Measurements from ENCODE around the gene MED12L. TPM values are rescaled to one million over a fixed set of nuclear protein-coding genes. Genes with fewer than 3 reads are reported as not detected.
"Not testable (repeated sequence)": the region's sequence is repeated elsewhere in the genome, so short reads cannot be mapped to it uniquely, and the experiment has no call there.

Gene MED12L
- total RNA-seq, 1 donor from 2014 or later: 0.48 TPM

DNA sequence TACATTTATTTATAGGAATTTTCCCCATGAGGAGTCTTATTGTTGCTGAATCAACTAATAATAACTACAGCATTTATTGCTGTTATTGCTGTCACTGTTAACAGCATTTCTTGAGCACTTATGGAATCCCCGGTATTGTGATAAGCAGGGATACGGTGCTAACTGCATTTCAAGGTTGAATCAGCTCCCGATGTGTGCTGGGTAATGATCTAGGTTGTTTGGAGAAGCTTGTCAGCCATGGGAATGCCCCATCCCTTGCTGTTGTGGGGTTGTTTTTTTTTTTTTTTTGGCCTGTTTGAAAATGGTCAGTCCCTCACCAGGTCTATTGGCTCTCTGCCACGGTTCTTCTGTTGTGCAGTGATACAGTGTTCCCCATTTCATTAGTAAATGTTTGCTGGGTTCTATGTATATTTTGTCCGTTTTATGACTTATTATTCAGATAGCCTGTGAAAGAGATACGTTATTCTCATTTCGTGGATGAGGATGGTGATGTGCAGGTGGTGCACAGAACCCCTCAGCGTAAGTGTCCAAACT lies 48.5 kb downstream of the MED12L start:
- DNase-seq (ENCODE audit: low spot score): no peak

DNA sequence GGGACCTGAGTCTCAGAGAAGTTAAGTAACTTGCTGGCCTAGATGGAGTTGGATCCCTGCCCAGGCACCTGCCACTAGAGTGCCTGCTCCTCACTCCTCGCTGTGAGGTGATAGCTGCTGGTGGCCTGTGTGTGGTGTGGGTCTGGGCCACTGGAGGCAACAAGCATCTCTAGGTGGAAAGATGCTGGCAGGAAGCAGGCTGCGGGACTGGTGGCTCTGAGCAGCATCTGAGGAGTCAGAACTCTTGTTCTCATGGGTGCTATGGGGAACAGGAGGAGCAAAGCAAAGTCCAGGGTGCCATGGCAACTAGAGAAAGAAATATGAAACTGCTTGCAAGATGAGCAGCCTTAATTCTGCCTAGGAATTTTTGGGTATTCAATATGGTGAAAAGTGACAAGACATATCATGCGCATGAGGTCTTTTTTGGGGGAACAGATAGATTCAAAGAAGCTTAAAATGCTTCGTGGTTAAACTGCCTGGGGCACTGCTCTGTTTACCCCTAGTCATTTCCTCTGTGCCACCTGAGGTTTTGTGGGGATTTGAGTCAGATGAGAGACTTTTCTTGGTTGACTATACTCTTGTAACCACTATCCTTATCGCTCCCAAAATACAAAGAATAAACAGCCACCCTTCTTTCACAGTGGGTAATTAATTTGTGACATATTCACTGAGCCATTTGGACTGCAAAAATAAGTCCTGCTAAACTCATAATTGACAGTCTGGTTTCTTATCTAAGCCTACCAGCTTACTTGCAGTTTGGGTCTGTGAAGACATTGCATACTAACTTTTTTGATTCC lies 50.3 kb downstream of the MED12L start:
- no peak for DNase-seq (ENCODE audit: low spot score)

DNA sequence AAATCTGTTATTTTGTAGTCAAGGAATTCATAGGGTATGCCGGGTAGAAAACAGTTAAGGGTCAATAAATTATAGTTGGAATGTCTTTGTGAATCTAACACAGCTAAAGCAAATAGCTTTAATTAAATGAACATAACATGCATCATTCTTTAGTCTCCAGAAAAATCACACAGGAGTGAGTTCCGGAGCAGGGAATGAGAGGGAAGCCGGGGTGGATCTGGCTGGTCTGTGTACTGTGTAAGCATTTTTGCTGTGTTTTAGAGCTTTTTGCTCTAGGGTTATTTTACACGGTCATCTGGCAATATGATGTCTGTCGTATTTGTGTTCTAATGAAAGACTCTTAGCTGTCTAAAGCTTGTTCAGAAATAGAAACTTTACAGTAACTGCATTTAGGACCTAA lies 57.5 kb downstream of the MED12L start:
- DNase-seq (ENCODE audit: low spot score): no peak

DNA sequence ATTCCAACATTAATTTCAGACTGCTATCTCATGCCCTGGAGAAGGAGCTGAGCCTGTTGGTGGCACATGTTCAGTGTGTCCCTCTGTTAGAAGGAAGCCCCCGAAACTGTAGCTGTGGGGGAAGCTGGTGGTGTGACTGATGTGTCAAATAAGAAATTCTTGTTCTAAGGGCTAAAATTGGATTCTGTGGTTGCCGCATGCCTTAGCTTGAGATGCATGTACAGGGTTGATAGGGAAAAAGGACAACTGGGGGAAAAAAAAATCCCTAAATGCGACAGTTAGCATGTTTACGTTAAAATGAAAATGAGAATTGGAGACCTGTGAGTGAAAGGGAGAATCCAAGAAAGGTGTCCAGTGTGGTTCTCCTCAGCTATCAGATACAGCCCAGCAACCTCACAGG lies 58.6 kb downstream of the MED12L start:
- no peak for DNase-seq (ENCODE audit: low spot score)

DNA sequence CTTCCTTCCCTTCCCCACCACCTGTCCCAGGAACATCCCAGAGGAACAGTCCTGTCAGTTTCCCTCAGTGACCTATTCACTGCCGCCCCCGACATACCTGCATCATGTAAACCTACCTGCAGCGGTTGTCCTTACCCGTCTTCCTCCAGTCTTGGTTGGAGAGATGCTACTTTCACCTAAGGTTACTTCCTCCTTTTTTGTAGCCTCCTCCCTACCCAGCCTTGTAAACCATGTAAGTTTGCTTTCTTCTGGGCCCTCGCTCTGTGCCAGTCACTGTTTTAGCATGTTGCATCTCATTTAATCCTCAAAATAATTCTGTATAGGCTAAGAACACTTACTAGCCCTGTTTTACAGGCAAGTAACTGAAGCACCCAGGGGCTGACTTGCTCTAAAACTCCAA lies 59.3 kb downstream of the MED12L start:
- no peak for DNase-seq (ENCODE audit: low spot score)

DNA sequence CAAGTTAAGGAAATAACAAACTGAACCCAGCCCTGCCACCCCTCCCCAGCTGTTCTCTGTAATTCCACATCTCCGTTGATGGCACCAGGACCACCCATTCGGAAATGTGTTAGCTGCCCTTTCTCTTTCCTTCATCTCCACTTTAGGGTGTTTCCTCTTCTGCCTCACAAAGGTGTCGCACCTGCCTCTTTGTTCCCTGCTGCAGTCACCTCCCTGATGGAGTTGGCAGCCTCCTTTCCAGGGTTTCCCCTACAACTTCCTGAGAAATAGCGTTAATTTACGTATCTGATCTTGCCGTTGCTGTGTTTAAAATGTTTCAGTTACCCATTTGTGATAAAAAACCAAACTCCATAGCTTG lies 60.2 kb downstream of the MED12L start:
- no peak for DNase-seq (ENCODE audit: low spot score)

DNA sequence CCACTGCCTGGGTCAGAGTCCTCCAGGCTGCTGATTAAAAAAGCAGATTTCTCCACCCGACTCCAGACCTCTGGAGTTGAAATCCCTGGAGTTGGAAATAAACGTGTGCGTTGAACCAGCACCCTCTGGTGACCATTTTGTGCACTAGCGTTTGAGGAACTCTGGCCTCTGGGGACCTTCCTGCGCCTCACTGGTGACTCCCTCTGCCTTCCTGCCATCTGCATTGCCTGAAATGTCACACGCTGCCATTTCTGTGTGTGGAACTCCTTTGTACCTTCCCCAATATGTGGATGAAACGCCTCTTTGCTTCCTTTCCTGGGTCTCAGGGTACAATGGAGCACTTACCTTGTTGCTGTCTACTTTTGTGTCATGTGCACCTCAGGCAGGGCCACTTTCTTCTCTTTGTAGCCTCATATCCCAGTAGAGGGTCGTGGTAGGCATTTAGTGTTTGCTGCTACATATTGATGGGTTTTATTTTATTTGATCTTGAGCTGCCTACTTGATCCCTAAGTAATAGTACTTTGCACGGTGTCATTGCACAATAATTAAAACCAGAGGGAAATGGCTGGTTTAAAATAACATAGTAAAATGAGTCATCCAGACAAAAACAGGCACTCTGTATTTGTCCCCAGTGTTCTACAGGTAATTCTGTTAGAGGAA lies 60.7 kb downstream of the MED12L start:
- DNase-seq (ENCODE audit: low spot score): no peak

DNA sequence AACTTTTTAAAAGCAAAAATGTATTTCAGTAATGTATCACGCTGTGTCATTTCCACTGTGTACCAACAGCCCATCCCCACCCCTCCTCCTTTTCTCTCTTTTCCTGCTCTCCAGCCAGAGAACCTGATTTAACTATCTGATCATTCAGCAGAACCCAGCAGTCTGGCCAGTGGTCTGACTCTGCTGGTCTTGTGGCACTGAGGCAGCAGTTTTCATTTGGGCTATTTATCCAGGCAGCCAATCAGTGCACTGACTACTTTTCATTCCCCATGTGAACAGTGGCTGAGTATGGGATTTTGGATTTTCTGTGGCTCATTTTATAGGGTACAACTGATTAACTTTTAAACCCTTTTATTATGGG lies 61.2 kb downstream of the MED12L start:
- DNase-seq (ENCODE audit: low spot score): no peak

DNA sequence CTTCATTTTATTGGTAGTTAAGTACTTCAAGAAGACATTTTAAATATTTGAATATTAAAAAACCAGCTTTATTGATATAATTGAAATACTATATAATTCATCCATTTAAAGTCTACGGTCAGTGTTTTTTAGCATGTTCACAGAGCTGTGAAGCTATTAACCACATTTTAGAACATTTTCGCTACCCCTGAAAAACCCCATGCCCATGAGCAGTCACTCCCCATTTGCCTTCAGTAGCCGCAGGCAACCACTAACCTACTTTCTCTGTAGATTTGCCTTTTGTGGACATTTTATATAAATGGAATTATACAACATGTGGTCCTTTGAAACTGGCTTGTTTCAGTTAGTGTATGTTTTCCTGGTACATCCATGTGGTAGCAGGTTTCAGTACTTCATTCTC lies 61.8 kb downstream of the MED12L start:
- DNase-seq (ENCODE audit: low spot score): no peak

DNA sequence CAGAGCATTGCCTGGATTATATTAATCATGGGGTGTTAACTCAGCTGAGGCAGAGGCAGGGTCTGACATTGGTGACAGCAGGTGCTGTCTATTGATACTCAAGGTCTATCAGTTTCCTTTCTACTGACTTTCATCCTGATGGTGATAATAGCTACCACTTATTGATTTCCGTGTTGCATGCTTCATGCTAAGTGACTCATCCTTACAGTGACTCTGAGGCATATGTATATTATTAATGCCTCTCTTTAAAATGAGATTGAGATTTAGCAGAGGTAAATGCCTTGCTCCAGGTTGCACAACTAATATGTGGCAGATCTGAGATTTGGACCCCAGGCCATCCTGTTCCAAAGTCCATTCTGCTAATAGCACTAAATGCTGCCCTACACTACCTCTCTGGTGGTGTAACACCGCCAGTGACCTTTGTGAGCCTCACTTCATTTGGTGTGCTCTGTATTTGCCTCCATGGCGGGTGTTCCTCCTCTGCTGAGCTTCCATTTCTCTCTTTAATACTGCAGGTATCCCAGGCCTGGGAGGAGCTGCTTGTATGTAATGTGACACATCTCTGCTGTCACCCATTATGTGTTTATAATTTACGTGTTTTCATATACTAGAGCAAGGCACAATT lies 67.1 kb downstream of the MED12L start:
- DNase-seq (ENCODE audit: low spot score): no peak

DNA sequence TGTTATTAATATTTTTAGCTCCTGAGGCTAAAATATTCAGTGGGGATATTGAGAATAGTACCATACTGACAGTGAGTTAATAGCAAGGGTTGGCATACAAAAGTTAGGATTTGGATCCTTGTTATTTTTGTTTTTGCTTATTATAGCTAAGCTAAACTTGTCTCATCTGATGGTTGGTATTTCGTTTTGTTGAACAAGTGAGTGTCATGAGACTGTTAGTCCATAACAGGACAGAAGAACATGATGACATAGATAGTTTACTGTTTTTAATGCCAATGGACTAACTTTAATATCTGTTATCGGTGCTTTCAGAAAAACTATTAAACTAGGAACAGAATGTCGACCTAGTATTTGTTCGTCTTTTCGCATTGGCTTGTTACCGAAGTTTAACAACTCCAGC lies 69.1 kb downstream of the MED12L start:
- DNase-seq (ENCODE audit: low spot score): no peak

DNA sequence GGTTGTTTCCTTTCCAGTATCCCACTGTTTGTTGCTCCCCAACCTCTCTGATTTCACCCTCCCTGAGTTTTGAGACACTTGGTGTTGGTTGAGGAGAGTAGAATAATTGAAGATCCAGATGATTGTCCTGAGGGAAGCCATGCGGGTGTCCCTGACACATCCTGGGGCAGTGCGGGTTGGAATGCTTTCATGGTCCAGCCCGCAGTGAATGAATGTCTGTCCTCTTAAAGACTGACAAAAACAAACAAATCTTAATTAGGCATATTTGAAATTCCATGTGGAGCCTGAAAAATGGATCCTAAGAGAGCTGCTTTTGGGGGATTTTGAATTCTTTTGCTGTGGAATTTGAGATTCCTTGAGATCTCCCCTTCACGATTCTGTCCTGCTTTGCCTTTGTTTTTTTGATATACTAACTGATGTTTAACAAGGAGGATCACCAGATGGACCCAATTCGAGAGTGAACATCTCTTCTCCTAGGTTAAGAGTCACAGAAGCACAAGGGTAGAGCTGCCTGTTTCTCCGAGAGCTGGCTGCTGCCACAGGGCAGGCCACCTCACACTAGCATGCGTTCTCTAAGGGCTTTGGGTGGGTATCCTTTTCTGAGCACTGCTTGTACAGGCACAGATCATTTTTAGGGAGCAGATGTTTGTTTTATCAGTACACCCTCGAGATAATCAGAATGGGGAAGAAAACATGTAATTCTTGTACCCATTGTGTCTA lies 70.1 kb downstream of the MED12L start:
- no peak for DNase-seq (ENCODE audit: low spot score)

DNA sequence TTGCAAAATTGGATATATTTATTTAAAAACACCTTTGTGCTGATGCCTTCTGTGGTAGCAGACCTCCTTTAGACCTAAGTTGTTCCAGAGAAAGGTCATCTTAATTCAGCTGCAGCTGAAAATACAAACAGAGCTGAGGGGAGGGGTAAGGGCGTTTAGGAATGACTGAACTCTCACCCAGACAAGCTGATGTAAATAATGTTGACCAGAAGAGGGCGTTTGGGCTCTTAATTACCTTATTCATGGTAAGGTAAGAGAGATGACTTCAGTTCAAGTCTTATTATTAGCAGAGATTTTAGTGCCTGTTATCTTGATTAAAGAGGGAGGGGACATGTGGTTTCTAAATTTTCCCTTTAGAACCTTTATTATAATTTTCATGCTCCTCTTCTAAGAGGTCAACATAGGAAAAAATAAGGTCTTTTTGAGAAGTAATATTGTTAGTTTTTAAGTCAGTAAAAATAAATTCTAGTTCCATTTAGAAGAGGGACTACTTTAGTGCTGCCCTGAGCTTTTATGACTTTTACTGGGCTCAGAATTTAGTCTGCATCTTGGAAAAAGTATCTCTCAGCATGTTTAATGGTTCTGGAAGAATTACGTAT lies 71.3 kb downstream of the MED12L start:
- no peak for DNase-seq (ENCODE audit: low spot score)

DNA sequence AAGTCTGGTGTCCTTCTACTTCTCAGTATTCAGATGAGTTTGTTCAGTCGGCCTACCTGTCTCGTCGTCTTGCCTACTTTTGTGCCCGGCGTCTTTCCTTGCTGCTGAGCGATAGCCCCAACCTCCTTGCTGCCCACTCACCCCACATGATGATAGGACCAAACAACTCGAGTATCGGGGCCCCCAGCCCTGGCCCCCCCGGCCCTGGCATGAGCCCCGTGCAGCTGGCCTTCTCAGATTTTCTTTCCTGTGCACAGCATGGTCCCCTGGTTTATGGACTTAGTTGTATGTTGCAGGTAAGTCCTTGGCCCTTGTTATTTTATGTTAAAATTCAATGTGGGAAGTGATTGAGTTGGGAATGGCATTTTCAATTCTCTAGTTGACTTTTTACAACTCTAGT lies 74.3 kb downstream of the MED12L start:
- DNase-seq (ENCODE audit: low spot score): no peak

DNA sequence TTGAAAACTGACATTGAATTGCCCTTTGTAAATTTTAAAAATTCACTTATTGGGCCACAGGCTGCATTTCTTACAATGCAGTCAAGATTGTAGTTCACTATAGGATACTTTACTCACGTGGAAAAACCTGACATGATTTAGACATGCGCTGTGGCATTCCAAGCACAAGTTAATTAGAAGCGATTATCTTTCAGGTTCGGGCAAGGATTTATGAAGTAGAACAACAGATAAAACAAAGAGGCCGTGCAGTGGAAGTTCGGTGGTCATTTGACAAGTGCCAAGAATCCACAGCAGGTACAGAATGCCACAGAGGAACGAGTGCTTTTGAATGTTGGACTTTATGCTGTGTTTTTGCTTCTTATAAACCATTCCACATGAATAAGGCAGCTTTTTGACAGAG lies 79.8 kb downstream of the MED12L start:
- DNase-seq (ENCODE audit: low spot score): no peak

DNA sequence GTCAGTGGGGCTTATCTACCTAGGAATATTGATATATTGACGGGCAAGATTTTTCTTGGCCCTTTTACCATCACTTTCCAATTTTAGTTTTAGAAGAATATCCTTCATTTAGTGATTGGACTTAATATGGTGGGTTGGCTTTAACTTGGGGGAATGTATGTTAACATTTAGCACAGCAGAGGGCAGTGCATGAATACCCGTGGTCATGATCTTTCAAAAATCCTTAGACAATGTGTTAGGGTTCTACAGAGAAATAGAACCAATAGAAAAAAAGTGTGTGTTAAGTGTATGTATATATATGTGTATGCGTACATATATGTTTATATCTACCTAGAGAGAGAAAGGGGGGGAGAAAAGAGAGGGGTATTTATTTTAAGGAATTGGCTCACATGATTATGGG lies 80.7 kb downstream of the MED12L start:
- DNase-seq (ENCODE audit: low spot score): no peak

DNA sequence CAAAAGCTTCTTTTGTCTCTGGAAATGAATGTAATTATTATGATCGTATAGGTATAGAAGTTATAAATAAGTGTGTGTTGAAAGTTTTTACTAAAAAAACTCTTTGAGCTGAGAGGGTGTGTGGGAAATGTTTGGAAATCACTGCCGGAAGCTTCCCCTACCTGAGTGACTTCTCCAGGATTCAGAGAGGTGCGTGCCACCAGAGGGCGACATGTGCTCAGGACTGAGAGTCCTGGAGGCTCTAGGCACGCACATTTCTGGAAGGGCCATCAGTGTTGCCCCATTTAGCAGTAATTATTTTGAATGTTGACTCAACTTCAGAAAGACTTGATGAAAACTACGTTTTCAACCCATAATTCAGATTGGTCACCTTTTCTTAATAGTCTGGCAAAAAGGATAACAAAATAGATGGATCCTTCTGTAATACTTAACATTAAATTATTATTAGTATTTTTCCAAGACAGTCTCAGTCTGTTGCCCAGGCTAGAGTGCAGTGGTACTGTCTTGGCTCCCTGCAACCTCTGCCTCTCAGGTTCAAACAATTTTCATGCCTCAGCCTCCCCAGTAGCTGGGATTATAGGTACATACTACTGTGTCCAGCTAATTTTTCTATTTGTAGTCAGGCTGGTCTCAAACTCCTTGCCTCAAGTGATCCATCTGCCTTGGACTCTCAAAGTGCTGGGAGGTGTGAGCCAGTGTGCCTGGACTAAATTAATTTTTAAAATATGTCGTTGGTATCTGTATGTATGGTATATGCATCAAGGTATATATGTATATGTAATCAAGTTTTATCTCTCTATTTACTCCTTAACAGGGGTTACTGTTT lies 83.0 kb downstream of the MED12L start:
- no peak for DNase-seq (ENCODE audit: low spot score)

DNA sequence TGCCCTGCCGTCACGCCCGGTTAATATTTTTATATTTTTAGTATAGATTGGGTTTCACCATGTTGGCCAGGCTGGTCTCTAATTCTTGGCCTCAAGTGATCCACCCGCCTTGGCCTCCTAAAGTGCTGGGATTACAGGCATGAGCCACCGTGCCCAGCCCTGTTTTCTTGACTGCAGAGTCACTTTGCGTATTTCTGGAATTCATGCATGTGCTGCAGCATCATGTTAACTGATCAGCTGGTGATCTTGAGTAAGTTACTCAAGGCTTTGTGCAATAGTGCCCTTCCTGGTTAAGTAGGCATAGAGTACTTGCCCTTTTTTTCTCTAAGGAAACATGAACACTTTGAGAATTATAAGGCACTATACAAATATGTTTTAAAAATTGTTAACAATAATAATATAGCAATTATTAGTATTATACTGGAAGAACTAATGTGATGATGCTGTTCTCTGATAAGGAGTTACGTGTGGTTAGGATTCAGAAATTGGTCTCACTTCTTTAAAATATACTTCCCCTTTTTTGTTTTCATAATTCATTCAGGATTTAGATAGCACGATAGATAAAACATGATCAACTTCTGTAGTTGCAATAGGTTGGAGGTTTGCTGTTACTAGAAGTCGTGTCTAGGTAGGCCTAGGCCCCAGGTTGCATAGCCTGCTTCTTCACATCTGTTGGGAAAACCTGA lies 83.9 kb downstream of the MED12L start:
- DNase-seq (ENCODE audit: low spot score): no peak

DNA sequence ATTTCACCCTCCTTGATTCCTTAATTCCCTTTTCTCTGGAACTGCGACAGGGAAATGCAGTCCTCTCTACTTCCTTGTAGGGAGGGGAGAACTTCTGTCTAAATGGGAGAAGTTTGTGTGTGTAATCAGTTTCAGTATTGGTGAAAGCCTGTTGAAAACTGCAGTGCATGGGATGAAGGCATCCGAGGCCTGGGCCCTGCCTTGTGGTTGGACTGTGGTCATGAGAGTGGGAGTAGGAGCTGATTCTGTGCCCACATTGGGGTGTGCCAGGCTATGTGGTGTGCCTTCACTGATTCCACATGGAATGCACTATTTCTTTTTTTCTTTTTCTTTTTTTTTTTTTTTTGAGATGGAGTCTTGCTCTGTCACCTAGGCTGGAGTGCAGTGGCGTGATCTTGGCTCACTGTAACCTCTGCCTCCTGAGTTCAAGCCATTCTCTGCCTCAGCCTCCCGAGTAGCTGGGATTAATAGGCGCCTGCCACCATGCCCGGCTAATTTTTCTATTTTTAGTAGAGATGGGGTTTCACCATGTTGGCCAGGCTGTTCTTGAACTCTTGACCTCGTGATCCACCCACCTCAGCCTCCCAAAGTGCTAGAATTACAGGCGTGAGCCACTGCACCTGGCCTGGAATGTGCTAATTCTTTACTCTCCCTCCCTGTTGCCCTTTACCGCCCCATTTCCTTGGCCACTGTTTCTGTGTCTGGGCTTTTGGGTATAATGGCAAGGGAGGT lies 84.7 kb downstream of the MED12L start:
- DNase-seq (ENCODE audit: low spot score): not testable (repeated sequence)
